ENCODE measurements around the gene CDRT4. TPM values are rescaled to one million over a fixed set of nuclear protein-coding genes. Genes with fewer than 3 reads are reported as not detected.

CDRT4 gene
- total RNA-seq, 1 donor, result 3.3 TPM

GRCh38 chr17:15470536-15470935 is 3.1 kb upstream of the CDRT4 start:
- no peaks in the 10 kb centered on the region for H3K27me3 ChIP-seq (ENCODE audit: insufficient read depth, low read length)
- no peaks in the 10 kb centered on the region for H3K79me2 ChIP-seq (ENCODE audit: insufficient read depth, low read length)
- no peaks in the 10 kb centered on the region for H3K9me3 ChIP-seq (ENCODE audit: low read depth, low read length)
- H3K4me2 ChIP-seq (ENCODE audit: insufficient read depth, low read length), result no peak overlapping the region
- H4K20me1 ChIP-seq (ENCODE audit: insufficient read depth, low read length), result no peaks in the 10 kb centered on the region
- DNase-seq (ENCODE audit: insufficient read length, low spot score, missing footprints), result no peak
- no peaks in the 10 kb centered on the region for H3K36me3 ChIP-seq (ENCODE audit: insufficient read depth, low read length)
- peaks cover 16% of the 10 kb centered on the region for H3K4me1 ChIP-seq (ENCODE audit: insufficient read depth, low read length)
- H3K4me3 ChIP-seq (ENCODE audit: insufficient read depth, low read length), result no peak overlapping the region
- H2AFZ ChIP-seq (ENCODE audit: low read length), result no peak overlapping the region
- TF ChIP-seq CTCF (IDR thresholded peaks at IDR 0.05; ENCODE audit: extremely low read depth, low read depth, low read length), result no peak
- no peak overlapping the region for H3K27ac ChIP-seq (ENCODE audit: low read depth, low read length)

- H3K27ac ChIP-seq (ENCODE audit: low read depth, low read length), result no peak overlapping the region
- H4K20me1 ChIP-seq (ENCODE audit: insufficient read depth, low read length), result no peaks in the 10 kb centered on the region
- peaks cover 13% of the 10 kb centered on the region for H3K4me1 ChIP-seq (ENCODE audit: insufficient read depth, low read length)
- no peaks in the 10 kb centered on the region for H3K36me3 ChIP-seq (ENCODE audit: insufficient read depth, low read length)
- TF ChIP-seq CTCF (IDR thresholded peaks at IDR 0.05; ENCODE audit: extremely low read depth, low read depth, low read length), result no peak
- no peaks in the 10 kb centered on the region for H3K27me3 ChIP-seq (ENCODE audit: insufficient read depth, low read length)
- no peak overlapping the region for H2AFZ ChIP-seq (ENCODE audit: low read length)
- no peak overlapping the region for H3K4me3 ChIP-seq (ENCODE audit: insufficient read depth, low read length)
- H3K9me3 ChIP-seq (ENCODE audit: low read depth, low read length), result no peaks in the 10 kb centered on the region
- DNase-seq (ENCODE audit: insufficient read length, low spot score, missing footprints), result peak; percentile 86
- H3K4me2 ChIP-seq (ENCODE audit: insufficient read depth, low read length), result peak overlapping the region; percentile 25
- H3K79me2 ChIP-seq (ENCODE audit: insufficient read depth, low read length), result no peaks in the 10 kb centered on the region
Measured at GRCh38 chr17:15469260-15469659, 1.8 kb upstream of the CDRT4 start.

- H2AFZ ChIP-seq (ENCODE audit: low read length), result no peak overlapping the region
- H3K4me1 ChIP-seq (ENCODE audit: insufficient read depth, low read length), result peaks cover 24% of the 10 kb centered on the region
- H3K9me3 ChIP-seq (ENCODE audit: low read depth, low read length), result no peaks in the 10 kb centered on the region
- H3K36me3 ChIP-seq (ENCODE audit: insufficient read depth, low read length), result no peaks in the 10 kb centered on the region
- no peaks in the 10 kb centered on the region for H3K79me2 ChIP-seq (ENCODE audit: insufficient read depth, low read length)
- no peaks in the 10 kb centered on the region for H4K20me1 ChIP-seq (ENCODE audit: insufficient read depth, low read length)
- DNase-seq (ENCODE audit: insufficient read length, low spot score, missing footprints), result no peak
- no peaks in the 10 kb centered on the region for H3K27me3 ChIP-seq (ENCODE audit: insufficient read depth, low read length)
- H3K4me2 ChIP-seq (ENCODE audit: insufficient read depth, low read length), result no peak overlapping the region
- H3K27ac ChIP-seq (ENCODE audit: low read depth, low read length), result no peak overlapping the region
- H3K4me3 ChIP-seq (ENCODE audit: insufficient read depth, low read length), result no peak overlapping the region
- TF ChIP-seq CTCF (IDR thresholded peaks at IDR 0.05; ENCODE audit: extremely low read depth, low read depth, low read length), result no peak
Measured at GRCh38 chr17:15468126-15468525, 705 bp upstream of the CDRT4 start.

GRCh38 chr17:15466131-15466530 is 1.3 kb downstream of the CDRT4 start:
- Histone ChIP-seq H3K9me3 (ENCODE audit: low read depth, low read length) (no peaks in the 10 kb centered on the region), H3K4me3 (ENCODE audit: insufficient read depth, low read length) (no peak overlapping the region), H3K79me2 (ENCODE audit: insufficient read depth, low read length) (no peaks in the 10 kb centered on the region), H3K36me3 (ENCODE audit: insufficient read depth, low read length) (no peaks in the 10 kb centered on the region), H3K27ac (ENCODE audit: low read depth, low read length) (no peak overlapping the region), H3K4me2 (ENCODE audit: insufficient read depth, low read length) (no peak overlapping the region), H2AFZ (ENCODE audit: low read length) (no peak overlapping the region), H3K27me3 (ENCODE audit: insufficient read depth, low read length) (no peaks in the 10 kb centered on the region), H3K4me1 (ENCODE audit: insufficient read depth, low read length) (peaks cover 33% of the 10 kb centered on the region), H4K20me1 (ENCODE audit: insufficient read depth, low read length) (no peaks in the 10 kb centered on the region)
- TF ChIP-seq CTCF (IDR thresholded peaks at IDR 0.05; ENCODE audit: extremely low read depth, low read depth, low read length), result no peak
- DNase-seq (ENCODE audit: insufficient read length, low spot score, missing footprints), result no peak

Data from osteoblast (primary cell).